Middle frontal gyrus (tissue), 1 donor: ENCODE measurements around the gene CYP4F3.
"Not testable (repeated sequence)": the region's sequence is repeated elsewhere in the genome, so short reads cannot be mapped to it uniquely, and the experiment has no call there.

Experiments used
- DNase-seq: peaks from one replicate; pipeline ENCODE4 v3.0.0-alpha.2; 2015; ENCODE audit warnings: low spot score; ENCODE audit errors: extremely low spot score

CYP4F3 gene, protein sequence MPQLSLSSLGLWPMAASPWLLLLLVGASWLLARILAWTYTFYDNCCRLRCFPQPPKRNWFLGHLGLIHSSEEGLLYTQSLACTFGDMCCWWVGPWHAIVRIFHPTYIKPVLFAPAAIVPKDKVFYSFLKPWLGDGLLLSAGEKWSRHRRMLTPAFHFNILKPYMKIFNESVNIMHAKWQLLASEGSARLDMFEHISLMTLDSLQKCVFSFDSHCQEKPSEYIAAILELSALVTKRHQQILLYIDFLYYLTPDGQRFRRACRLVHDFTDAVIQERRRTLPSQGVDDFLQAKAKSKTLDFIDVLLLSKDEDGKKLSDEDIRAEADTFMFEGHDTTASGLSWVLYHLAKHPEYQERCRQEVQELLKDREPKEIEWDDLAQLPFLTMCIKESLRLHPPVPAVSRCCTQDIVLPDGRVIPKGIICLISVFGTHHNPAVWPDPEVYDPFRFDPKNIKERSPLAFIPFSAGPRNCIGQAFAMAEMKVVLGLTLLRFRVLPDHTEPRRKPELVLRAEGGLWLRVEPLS

DNA sequence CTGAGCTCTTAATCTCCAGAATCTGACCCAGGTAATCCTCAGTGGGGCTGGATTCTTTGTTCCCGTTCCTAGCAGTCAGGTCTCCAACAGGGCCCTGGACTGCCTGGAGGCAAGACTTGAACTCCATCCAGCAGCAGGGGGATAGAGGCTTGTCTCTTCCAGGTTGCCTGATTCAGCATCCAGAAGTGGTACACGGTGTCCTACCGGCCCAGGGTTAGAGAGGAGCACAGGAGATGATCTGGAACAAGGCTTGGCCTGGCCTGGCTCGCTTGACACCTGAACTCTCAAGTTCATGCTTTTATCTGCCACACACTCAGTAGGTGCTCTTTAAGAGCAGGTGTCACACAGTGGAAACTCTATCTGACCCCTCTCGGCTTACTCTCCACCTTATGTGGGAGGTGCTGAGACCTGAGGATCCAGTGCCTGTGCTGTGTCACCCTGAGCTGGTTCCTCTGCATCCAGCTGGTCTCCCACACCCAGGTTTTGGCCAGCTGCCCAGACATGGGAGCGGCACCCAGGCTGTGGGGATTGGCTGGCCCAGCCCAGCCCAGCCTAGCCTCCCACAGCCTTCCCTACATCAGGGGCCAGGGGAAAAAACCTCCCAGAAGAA is at the start of gene CYP4F3:
Gene CYP4F3, plus strand, starts transcription at position 604 of the 610 bp plus-strand sequence. CDS start 519 bp downstream, outside the sequence.
- no peak for DNase-seq

GRCh38 chr19:15591796-15592195 is 48.9 kb upstream of the CYP4F3 start:
- DNase-seq: no peak

DNA sequence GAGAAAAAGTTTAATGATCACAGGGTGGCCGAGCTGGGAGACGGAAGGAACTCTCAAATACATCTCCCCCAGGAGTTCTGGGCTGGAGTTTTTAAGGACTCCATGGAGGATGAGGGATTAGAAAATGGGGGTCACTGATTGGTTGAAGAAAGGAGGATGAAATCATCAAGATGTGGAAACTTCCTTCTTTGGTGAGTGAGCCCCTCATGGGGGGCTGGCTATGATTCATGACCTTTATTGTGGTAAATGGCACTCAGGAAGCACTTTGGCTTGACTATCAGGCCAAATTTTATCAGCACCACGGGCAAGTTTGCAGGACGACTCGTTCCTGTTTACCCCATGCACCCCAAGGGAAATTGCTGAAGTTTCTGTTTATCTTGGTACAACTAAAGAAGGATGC is 48.2 kb upstream of the CYP4F3 start:
- DNase-seq: not testable (repeated sequence)

DNA sequence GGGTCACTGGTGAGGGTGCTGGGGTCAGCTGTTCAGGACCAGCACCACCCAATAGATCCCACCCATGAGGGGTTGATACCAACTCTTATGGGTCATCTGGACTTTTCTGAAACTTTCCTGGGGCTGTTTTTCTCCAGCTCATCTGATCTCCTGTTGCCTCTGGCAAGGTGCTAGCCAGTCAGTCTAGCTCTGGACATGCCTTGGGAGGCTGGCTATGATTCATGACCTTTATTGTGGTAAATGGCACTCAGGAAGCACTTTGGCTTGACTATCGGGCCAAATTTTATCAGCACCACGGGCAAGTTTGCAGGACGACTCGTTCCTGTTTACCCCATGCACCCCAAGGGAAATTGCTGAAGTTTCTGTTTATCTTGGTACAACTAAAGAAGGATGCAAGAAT is 46.9 kb upstream of the CYP4F3 start:
- not testable (repeated sequence) for DNase-seq

- no peak for DNase-seq
These were observed 45.6 kb upstream of the CYP4F3 start for GRCh38 chr19:15595069-15595468.

DNA sequence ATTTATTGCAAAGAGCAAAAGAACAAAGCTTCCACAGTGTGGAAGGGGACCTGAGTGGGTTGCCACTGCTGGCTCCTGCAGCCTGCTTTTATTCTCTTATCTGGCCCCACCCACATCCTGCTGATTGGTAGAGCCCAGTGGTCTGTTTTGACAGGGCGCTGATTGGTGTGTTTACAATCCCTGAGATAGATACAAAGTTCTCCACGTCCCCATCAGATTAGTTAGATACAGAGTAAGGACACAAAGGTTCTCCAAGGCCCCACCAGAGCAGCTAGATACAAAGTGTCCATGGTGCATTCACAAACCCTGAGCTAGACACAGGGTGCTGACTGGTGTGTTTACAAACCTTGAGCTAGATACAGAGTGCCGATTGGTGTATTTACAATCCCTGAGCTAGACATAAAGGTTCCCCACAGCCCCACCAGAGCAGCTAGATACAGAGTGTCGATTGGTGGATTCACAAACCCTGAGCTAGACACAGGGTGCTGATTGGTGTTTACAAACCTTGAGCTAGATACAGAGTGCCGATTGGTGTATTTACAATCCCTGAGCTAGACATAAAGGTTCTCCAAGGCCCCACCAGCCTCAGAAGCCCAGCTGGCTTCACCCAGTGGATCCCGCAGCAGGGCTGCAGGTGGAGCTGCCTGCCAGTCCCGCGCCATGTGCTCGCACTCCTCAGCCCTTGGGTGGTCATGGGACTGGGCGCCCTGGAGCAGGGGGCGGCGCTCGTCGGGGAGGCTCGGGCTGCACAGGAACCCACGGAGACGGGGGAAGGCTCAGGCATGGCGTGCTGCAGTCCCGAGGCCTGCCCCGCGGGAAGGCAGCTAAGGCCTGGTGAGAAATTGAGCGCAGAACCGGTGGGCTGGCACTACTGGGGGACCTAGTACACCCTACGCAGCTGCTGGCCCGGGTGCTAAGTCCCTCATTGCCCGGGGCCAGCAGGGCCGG is 32.4 kb upstream of the CYP4F3 start:
- not testable (repeated sequence) for DNase-seq

DNA sequence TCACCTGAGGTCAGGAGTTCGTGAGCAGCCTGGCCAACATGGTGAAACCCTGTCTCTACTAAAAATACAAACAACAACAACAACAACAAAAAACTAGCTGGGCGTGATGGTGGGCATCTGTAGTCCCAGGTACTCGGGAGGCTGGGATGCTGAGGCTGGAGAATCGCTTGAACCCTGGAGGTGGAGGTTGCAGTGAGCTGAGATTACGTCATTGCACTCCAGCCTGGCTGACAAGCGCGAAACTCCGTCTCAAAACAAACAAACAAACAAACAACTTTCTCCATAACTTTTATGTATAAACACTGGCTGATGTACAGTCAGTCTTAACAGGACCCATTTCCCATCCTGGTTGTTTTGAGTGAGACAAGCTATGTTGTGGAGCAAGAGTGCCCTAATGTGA is 31.4 kb upstream of the CYP4F3 start:
- DNase-seq: no peak

DNA sequence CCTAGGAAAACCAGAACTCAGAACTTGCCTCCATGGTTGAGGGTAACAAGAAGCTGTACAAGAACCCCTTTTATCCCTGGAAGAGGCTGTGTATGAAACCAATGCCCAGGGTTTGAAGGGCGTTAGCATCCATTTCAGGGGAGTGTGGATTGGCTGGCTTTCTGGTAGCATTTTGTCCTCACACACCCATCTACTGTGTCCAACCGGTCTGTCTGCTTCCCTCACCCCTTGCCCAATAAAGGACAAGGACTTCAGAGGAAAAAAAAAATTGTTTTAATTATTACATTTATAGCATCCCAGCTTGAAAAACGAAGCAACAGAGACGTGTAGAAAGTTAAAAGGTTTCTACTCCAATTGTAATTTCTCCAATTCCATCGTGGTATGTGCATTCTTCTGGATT is 28.4 kb upstream of the CYP4F3 start:
- no peak for DNase-seq

DNA sequence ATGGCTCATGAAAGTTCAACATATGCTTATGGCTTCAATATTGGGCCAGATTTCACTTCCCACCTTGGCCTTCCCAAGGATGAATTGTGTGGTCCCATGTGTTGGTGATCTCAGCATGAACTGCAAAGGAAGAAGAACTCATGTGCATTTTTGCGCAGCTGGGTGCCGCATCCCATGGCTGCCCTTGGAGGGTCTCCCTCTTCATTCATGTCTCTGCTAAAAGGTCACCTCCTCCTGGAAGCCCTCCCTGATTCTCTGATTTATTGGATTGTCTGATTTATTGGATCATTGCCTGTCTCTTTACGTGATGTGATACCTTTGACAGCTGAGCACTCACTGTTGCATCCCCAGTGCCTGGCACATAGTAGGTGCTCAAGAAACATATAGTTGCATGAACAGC is 27.4 kb upstream of the CYP4F3 start:
- no peak for DNase-seq

DNA sequence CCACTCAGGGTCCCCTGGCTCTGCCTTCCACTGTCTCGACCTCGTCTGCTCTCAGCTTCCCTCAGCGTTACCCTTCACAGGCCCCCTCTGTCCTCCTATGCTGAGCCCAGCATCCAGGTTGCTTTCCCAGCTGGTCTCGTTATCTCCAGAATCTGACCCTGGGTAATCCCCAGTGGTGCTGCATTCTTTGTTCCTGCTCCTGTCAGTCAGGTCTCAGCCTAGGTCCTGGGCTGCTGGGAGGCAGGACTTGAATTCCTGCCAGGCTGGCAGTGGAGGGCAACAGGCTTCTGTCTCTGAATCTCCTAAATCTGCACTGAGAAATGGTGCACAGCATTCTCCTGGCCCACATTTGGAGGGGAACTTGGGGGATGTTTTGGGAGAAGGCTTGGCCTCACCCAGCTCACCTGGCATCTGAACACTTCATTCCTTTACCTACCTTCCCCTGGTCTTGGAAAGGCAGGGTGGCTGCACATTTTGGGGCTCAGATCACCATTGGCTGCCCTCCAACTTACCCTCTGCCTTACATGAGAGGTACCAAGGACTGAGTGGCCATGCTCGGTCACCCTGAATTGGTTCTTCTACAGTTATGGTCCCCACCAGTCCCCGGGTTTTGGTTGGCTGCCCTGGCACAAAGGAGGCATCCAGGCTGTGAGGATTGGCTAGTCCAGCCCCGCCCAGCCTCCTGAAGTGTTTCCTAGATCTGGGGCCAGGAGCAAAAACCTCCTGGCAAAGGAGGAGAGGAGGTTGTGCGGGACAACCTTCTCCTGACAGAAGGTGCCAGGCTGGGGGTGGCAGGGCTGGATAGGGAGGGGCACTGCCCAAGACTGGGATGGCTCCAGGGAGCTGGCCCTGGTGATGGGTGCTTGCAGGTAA is 26.0 kb upstream of the CYP4F3 start, which contains the start of gene CYP4F8:
Gene CYP4F8, plus strand, starts transcription at position 712 of the 873 bp plus-strand sequence. CDS start 399 bp downstream, outside the sequence.
- no peak for DNase-seq

- DNase-seq: no peak
These were observed 25.2 kb upstream of the CYP4F3 start for GRCh38 chr19:15615526-15615925.

DNA sequence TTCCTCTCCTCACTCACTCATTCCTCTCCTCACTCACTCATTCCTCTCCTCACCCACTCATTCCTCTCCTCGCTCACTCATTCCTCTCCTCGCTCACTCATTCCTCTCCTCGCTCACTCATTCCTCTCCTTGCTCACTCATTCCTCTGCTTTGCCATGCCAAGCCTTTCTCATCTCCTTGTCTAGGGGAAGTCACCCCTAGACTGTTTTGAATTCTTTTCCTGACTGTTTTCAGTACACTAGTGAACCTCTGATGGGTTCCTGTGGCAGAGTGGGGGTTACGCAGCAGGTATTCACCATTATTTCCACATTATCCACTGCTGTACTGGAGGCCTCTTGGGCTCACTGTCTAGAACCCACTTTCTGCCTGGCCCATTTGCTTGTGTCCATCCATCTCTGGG is 24.5 kb upstream of the CYP4F3 start:
- DNase-seq: no peak

GRCh38 chr19:15616627-15617270 is 23.9 kb upstream of the CYP4F3 start:
- no peak for DNase-seq

GRCh38 chr19:15618321-15618720 is 22.4 kb upstream of the CYP4F3 start:
- no peak for DNase-seq

- DNase-seq: no peak
These were observed 18.9 kb upstream of the CYP4F3 start for GRCh38 chr19:15621801-15622200.

DNA sequence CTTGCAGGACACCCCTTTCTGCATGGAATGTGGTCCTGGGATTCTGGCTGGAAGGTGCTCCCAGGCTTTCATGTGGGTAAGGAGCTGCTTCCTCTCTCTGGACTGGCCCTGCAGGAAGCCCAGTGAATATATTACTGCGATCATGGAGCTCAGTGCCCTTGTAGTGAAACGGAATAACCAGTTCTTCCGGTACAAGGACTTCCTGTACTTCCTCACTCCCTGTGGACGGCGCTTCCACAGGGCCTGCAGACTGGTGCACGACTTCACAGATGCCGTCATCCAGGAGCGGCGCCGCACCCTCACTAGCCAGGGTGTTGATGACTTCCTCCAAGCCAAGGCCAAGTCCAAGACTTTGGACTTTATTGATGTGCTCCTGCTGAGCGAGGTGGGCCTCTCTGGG is 17.7 kb upstream of the CYP4F3 start:
- no peak for DNase-seq

GRCh38 chr19:15623711-15624318 is 16.9 kb upstream of the CYP4F3 start:
- no peak for DNase-seq

DNA sequence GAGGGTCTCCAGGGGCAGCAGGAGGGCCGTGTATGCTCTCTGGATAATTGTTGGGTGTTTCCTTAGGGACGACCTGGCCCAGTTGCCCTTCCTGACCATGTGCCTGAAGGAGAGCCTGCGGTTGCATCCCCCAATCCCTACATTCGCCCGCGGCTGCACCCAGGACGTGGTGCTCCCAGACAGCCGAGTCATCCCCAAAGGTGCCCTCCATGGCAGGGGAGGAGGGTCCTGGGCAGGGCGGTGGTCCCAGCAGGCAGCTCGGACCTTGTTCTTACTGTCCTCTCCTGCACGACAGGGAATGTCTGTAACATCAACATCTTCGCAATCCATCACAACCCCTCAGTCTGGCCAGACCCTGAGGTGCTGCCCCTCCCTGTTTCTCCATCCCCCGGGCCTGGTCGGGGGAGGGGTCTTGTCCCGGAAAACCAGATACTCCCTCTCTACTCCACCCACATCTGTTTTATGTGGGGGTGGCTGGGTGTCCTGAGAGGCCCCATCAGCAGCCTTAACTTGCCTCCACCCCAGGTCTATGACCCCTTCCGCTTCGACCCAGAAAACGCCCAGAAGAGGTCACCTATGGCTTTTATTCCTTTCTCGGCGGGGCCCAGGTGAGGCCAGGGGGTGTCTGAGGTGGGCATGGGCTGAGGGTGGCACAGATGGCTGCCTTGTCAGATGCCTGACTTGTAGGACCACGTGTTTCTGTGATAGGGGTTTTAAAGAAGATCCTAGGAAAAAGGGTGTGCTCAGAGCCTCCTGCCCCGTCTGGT is 12.3 kb upstream of the CYP4F3 start:
- no peak for DNase-seq
